K562 (cell line): Measurements from ENCODE around the gene CASP9. TPM values are rescaled to one million over a fixed set of nuclear protein-coding genes. Genes with fewer than 3 reads are reported as not detected.
A peak's percentile ranks its signal among the peaks of the same experiment; 100 is the strongest.

Experiments used
- CEBPB ChIP-seq: fragments of 450-650 bp; IDR thresholded peaks from 2 replicates; pipeline ENCODE4 v1.6.1; 2016; ENCODE audit warnings: missing genetic modification characterization, missing compliant biosample characterization
- CXXC5 ChIP-seq: fragments of 250-450 bp; sonication (Bioruptor Pico); IDR thresholded peaks from 2 replicates; pipeline ENCODE4 v1.8.0; 2022; ENCODE audit warnings: inconsistent platforms, mild to moderate bottlenecking, moderate library complexity
- FOXJ2 ChIP-seq: fragments of 200-800 bp; sonication (Bioruptor generic); IDR thresholded peaks from 2 replicates; pipeline ENCODE4 v1.6.1; 2016; ENCODE audit warnings: missing genetic modification characterization, missing compliant biosample characterization
- HDAC8 ChIP-seq: fragments of 450-650 bp; IDR thresholded peaks from 2 replicates; pipeline ENCODE4 v1.6.1; 2016; ENCODE audit warnings: mild to moderate bottlenecking, missing genetic modification characterization, moderate library complexity, missing compliant biosample characterization
- HMG20A ChIP-seq: fragments of 450-650 bp; formaldehyde crosslinking; conservative IDR thresholded peaks from 2 replicates; pipeline ENCODE4 v1.4.0; 2020; ENCODE audit warnings: mild to moderate bottlenecking, mixed read lengths
- JUND ChIP-seq, 2 experiments: IDR thresholded peaks; 2 replicates in 1 of 2; 3 replicates in 1 of 2; pipeline ENCODE4 v1.6.1; 2011; ENCODE audit warnings: borderline replicate concordance in 2 of 2, low read depth in 2 of 2, low read length in 2 of 2, improper control_type of control experiment in 1 of 2, missing biosample characterization in 1 of 2, missing genetic modification characterization in 1 of 2, missing genetic modification reagents in 1 of 2
- NCOR1 ChIP-seq: fragments of 450-650 bp; IDR thresholded peaks from 2 replicates; pipeline ENCODE4 v1.6.1; 2016; ENCODE audit warnings: mild to moderate bottlenecking, moderate library complexity
- POLR2G ChIP-seq: fragments of 200-400 bp; formaldehyde crosslinking; IDR thresholded peaks from 2 replicates; pipeline ENCODE4 v1.6.1; 2017; ENCODE audit warnings: low read depth, mild to moderate bottlenecking, antibody characterized with exemption, low read length, moderate library complexity
- PTTG1 ChIP-seq: fragments of 450-650 bp; IDR thresholded peaks from 2 replicates; pipeline ENCODE4 v1.6.1; 2016; ENCODE audit warnings: low read depth, mild to moderate bottlenecking, missing genetic modification characterization, missing compliant biosample characterization
- RBM25 ChIP-seq: fragments of 200-400 bp; formaldehyde crosslinking; IDR thresholded peaks from 2 replicates; pipeline ENCODE4 v1.6.1; 2018; ENCODE audit warnings: low read length, low read depth, moderate library complexity; ENCODE audit not compliant: severe bottlenecking
- SREBF1 ChIP-seq: fragments of 150-350 bp; IDR thresholded peaks from 2 replicates; pipeline ENCODE4 v1.6.1; 2014; ENCODE audit warnings: antibody characterized with exemption, low read depth, low read length, borderline replicate concordance
- TRIM24 ChIP-seq, 2 experiments: fragments of 450-650 bp; IDR thresholded peaks; 2 replicates each; pipeline ENCODE4 v1.6.1; 2016
- polyA plus RNA-seq, 8 experiments: library from polyadenylated mRNA; depleted of rRNA in 4 of 8; stranded (reverse) in 5 of 8; unstranded in 3 of 8; fragments of >200 nt; fragmentation: Nextera tagmentation in 2 of 8; fragmentation: Illumina TruSeq in 1 of 8; extraction: Ambion mirVana in 2 of 8; extraction: Trizol in 1 of 8; gene quantifications; 2 replicates each; pipeline versions ENCODE4 v1.2.1 to v1.2.3, GENCODE V29; 2011 to 2014; ENCODE audit warnings: inconsistent platforms in 1 of 8, missing spikeins in 1 of 8
- total RNA-seq, 7 experiments: library from RNA; depleted of rRNA in 6 of 7; stranded (reverse); fragments of >200 nt in 6 of 7; fragmentation: Illumina TruSeq in 2 of 7; extraction: Trizol in 2 of 7; gene quantifications; 2 replicates each; pipeline versions ENCODE4 v1.2.1 to v1.2.3, GENCODE V29; 2011 to 2021; ENCODE audit warnings: low replicate concordance in 1 of 7
- TF ChIP-seq, protein P1 (sequence below): IDR thresholded peaks from 3 replicates; pipeline ENCODE4 v1.6.1; 2011; ENCODE audit warnings: borderline replicate concordance, mild to moderate bottlenecking; ENCODE audit not compliant: insufficient read length, insufficient read depth
- TF ChIP-seq, protein P2 (sequence below): fragments of 450-650 bp; IDR thresholded peaks from 2 replicates; pipeline ENCODE4 v1.6.1; 2016; ENCODE audit warnings: mild to moderate bottlenecking
- TF ChIP-seq, protein P3 (sequence below), 2 experiments: fragments of 450-650 bp in 1 of 2; sonication (generic) in 1 of 2; formaldehyde crosslinking; conservative IDR thresholded peaks; 2 replicates each; pipeline versions ENCODE4 v1.4.0 to v1.8.1; 2020 to 2022; ENCODE audit warnings: mild to moderate bottlenecking in 1 of 2, missing genetic modification reagents in 1 of 2
- TF ChIP-seq, protein P4 (sequence below): sonication (generic); formaldehyde crosslinking; IDR thresholded peaks from 2 replicates; pipeline ENCODE4 v1.8.0; 2022; ENCODE audit warnings: mild to moderate bottlenecking, missing genetic modification reagents
- TF ChIP-seq, protein P5 (sequence below): sonication (generic); formaldehyde crosslinking; IDR thresholded peaks from 2 replicates; pipeline ENCODE4 v1.8.1; 2023; ENCODE audit warnings: mild to moderate bottlenecking, missing genetic modification reagents

CASP9 gene
- total and polyA plus RNA-seq, 9 of the 15 experiments (the other 6 are each of a cell fraction or from before 2014, with no cell fraction given), result 10.8 to 54.1 (median 30.7) TPM

DNA sequence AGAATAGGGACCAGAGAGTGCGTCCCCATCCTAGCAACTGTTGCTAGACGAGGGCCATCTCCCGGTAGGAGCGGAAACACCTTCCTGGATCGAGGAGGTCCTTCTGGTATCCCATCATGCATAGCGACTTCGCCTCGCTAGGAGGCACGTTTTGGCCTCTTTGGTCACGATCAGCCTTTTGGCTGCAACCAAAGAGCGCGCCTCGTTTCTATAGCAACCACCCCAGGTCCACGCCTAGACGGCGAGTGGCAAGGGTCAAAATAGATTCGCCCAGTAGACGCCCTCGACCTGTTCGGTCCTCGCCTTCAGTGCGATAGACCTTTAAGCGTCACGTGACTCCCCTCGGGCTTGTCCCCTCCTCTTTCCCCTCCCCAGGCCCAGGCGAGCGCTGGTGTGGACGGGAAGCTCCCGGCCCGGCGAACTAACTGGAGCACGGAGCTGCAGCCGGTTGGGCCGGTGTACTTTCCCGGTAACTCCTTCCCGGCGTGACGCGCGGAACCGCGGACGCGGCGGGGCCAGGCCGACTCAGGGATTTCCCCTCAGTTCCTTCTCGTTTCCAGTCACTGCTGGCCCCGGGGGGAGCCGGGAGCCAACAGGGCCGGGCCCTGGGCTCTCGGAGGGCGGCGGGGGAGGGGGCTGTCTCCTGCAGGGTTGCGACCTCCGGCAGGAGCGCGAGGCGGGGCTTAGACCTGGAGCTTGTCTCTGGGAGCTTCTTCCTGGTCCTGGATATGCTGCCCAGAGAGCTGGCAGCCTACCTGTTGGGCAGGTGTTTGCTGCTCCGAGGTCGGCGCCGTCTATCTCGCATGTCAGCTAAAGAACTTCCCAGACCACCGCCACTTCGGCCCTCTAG is 2.7 kb upstream of the CASP9 start, which contains the start of gene DNAJC16 (continued):
- peak; percentile 92 for TF ChIP-seq CXXC5
- peak; percentile 98 for TF ChIP-seq FOXJ2 (tag)
- TF ChIP-seq, protein P1, sequence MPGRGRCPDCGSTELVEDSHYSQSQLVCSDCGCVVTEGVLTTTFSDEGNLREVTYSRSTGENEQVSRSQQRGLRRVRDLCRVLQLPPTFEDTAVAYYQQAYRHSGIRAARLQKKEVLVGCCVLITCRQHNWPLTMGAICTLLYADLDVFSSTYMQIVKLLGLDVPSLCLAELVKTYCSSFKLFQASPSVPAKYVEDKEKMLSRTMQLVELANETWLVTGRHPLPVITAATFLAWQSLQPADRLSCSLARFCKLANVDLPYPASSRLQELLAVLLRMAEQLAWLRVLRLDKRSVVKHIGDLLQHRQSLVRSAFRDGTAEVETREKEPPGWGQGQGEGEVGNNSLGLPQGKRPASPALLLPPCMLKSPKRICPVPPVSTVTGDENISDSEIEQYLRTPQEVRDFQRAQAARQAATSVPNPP, result no peak
- TF ChIP-seq, protein P2, sequence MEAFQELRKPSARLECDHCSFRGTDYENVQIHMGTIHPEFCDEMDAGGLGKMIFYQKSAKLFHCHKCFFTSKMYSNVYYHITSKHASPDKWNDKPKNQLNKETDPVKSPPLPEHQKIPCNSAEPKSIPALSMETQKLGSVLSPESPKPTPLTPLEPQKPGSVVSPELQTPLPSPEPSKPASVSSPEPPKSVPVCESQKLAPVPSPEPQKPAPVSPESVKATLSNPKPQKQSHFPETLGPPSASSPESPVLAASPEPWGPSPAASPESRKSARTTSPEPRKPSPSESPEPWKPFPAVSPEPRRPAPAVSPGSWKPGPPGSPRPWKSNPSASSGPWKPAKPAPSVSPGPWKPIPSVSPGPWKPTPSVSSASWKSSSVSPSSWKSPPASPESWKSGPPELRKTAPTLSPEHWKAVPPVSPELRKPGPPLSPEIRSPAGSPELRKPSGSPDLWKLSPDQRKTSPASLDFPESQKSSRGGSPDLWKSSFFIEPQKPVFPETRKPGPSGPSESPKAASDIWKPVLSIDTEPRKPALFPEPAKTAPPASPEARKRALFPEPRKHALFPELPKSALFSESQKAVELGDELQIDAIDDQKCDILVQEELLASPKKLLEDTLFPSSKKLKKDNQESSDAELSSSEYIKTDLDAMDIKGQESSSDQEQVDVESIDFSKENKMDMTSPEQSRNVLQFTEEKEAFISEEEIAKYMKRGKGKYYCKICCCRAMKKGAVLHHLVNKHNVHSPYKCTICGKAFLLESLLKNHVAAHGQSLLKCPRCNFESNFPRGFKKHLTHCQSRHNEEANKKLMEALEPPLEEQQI, result no peak
- TF ChIP-seq JUND (IDR thresholded peaks at IDR 0.05; ENCODE audit: borderline replicate concordance, low read depth, low read length), result peak; percentile 74
- peak; percentile 43; the same call in 1 of the 3 replicates for TF ChIP-seq JUND (tag; IDR thresholded peaks at IDR 0.05; ENCODE audit: borderline replicate concordance, low read depth, low read length)
- TF ChIP-seq, protein P3, sequence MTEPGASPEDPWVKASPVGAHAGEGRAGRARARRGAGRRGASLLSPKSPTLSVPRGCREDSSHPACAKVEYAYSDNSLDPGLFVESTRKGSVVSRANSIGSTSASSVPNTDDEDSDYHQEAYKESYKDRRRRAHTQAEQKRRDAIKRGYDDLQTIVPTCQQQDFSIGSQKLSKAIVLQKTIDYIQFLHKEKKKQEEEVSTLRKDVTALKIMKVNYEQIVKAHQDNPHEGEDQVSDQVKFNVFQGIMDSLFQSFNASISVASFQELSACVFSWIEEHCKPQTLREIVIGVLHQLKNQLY (CRISPR knock-in tag; conservative IDR thresholded peaks at IDR 0.05), result no peak; a peak in 1 of 4 replicates
- TF ChIP-seq CEBPB (tag), result no peak
- TF ChIP-seq, protein P4, sequence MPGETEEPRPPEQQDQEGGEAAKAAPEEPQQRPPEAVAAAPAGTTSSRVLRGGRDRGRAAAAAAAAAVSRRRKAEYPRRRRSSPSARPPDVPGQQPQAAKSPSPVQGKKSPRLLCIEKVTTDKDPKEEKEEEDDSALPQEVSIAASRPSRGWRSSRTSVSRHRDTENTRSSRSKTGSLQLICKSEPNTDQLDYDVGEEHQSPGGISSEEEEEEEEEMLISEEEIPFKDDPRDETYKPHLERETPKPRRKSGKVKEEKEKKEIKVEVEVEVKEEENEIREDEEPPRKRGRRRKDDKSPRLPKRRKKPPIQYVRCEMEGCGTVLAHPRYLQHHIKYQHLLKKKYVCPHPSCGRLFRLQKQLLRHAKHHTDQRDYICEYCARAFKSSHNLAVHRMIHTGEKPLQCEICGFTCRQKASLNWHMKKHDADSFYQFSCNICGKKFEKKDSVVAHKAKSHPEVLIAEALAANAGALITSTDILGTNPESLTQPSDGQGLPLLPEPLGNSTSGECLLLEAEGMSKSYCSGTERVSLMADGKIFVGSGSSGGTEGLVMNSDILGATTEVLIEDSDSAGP (CRISPR knock-in tag), result peak; percentile 99
- TF ChIP-seq TRIM24 (IDR thresholded peaks at IDR 0.05), result peak in 1 of 2 experiments; percentile 92; a peak in 2 of 4 replicates
- TF ChIP-seq PTTG1, result no peak
- no peak; the same call in 1 of the 2 replicates for TF ChIP-seq SREBF1
- TF ChIP-seq, protein P5, sequence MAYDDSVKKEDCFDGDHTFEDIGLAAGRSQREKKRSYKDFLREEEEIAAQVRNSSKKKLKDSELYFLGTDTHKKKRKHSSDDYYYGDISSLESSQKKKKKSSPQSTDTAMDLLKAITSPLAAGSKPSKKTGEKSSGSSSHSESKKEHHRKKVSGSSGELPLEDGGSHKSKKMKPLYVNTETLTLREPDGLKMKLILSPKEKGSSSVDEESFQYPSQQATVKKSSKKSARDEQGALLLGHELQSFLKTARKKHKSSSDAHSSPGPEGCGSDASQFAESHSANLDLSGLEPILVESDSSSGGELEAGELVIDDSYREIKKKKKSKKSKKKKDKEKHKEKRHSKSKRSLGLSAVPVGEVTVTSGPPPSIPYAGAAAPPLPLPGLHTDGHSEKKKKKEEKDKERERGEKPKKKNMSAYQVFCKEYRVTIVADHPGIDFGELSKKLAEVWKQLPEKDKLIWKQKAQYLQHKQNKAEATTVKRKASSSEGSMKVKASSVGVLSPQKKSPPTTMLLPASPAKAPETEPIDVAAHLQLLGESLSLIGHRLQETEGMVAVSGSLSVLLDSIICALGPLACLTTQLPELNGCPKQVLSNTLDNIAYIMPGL (CRISPR knock-in tag), result no peak; the same call in 1 of the 2 replicates
- TF ChIP-seq HDAC8 (tag), result no peak
- no peak for TF ChIP-seq NCOR1
- TF ChIP-seq POLR2G, result peak; percentile 98
- TF ChIP-seq HMG20A (CRISPR knock-in tag), result no peak
- no peak for TF ChIP-seq RBM25
